Thyroid gland (tissue), 4 donors: ENCODE measurements around the gene ELOVL7. TPM values are rescaled to one million over a fixed set of nuclear protein-coding genes. Genes with fewer than 3 reads are reported as not detected.
A peak's percentile ranks its signal among the peaks of the same experiment; 100 is the strongest.

Source experiments
- DNase-seq, 2 donors: peaks; one replicate each; pipeline ENCODE4 v3.0.0-alpha.2; 2019
- H3K27ac ChIP-seq, 3 donors: fragments of 200-600 bp; sonication (generic); 1 replicate in 2 of 3; 2 replicates in 1 of 3; pipeline ENCODE4 v1.5.1; 2016 to 2019; ENCODE audit warnings: mild to moderate bottlenecking in 1 of 3, moderate library complexity in 1 of 3
- H3K27me3 ChIP-seq: fragments of 200-600 bp; sonication (generic); one replicate; pipeline ENCODE4 v1.5.1; 2019
- H3K36me3 ChIP-seq, 2 donors: fragments of 200-600 bp; sonication (generic); one replicate each; pipeline ENCODE4 v1.5.1; 2016 to 2019
- H3K4me1 ChIP-seq, 2 donors: fragments of 200-600 bp; sonication (generic); one replicate each; pipeline ENCODE4 v1.5.1; 2017 to 2019
- H3K4me3 ChIP-seq, 3 donors: fragments of 200-600 bp; sonication (generic); replicated peaks in 1 of 3; 1 replicate in 2 of 3; 2 replicates in 1 of 3; pipeline ENCODE4 v1.5.1; 2016; ENCODE audit warnings: mild to moderate bottlenecking in 1 of 3
- H3K9me3 ChIP-seq: fragments of 200-600 bp; sonication (generic); one replicate; pipeline ENCODE4 v1.5.1; 2017
- POLR2A ChIP-seq, 2 donors: fragments of 450-650 bp; IDR thresholded peaks; one replicate each; pipeline ENCODE4 v1.6.1; 2017; ENCODE audit warnings: antibody characterized with exemption in 2 of 2, mild to moderate bottlenecking in 2 of 2, moderate library complexity in 1 of 2
- WGBS, 2 donors: methylation state at CpG; one replicate each; pipeline ENCODE4 v1.1.5; 2017; 5-methylcytosine and 5-hydroxymethylcytosine counted together
- intact Hi-C: fragments of 100-400 bp; cut with DNase I; formaldehyde crosslinking; loops from one replicate; pipeline ENCODE4 v1.15.1; 2023
- total RNA-seq, 4 donors: library from RNA; depleted of rRNA; stranded (reverse); fragments of >200 nt; gene quantifications; one replicate each; pipeline ENCODE4 v1.2.3, GENCODE V29; 2016
- TF ChIP-seq, protein P1 (sequence below), 6 experiments: fragments of 200-600 bp in 3 of 6; fragments of 450-650 bp in 3 of 6; sonication (generic) in 3 of 6; IDR thresholded peaks; one replicate each; pipeline ENCODE4 v1.5.1; 2016 to 2019; ENCODE audit warnings: antibody characterized with exemption in 6 of 6, mild to moderate bottlenecking in 2 of 6, inconsistent platforms in 1 of 6, moderate library complexity in 1 of 6

Gene ELOVL7
- total RNA-seq, 4 donors from 2014 or later, result 15.2 to 52.2 (median 22.7) TPM

DNA sequence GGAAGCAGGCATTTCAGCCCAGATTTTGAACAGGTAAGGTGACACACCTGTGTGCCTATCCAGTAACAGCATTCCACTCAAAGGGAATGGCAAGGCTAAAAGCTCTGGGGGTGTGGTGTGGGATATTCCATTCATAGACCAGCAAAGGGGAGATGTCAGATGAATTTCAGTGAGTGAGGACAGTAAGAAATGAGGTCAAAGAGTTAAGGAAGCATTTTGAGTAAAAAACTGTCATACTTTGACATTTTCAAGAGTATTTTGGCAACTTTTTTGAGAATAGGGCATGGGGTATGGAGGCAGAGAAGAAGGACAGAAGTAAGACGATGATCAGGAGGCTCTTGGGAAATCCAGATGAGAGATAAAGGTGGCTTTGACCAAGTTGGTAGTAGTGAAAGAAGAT lies 2.2 kb upstream of the ELOVL7 start:
- Histone ChIP-seq H3K27me3 (no peaks in the 10 kb centered on the region), H3K4me3 (no peak overlapping the region), H3K36me3 (no peaks in the 10 kb centered on the region), H3K27ac (no peak overlapping the region), H3K9me3 (no peaks in the 10 kb centered on the region), H3K4me1 (peaks cover 4 to 6% of the 10 kb centered on the region in 2 donors)
- TF ChIP-seq, protein P1, sequence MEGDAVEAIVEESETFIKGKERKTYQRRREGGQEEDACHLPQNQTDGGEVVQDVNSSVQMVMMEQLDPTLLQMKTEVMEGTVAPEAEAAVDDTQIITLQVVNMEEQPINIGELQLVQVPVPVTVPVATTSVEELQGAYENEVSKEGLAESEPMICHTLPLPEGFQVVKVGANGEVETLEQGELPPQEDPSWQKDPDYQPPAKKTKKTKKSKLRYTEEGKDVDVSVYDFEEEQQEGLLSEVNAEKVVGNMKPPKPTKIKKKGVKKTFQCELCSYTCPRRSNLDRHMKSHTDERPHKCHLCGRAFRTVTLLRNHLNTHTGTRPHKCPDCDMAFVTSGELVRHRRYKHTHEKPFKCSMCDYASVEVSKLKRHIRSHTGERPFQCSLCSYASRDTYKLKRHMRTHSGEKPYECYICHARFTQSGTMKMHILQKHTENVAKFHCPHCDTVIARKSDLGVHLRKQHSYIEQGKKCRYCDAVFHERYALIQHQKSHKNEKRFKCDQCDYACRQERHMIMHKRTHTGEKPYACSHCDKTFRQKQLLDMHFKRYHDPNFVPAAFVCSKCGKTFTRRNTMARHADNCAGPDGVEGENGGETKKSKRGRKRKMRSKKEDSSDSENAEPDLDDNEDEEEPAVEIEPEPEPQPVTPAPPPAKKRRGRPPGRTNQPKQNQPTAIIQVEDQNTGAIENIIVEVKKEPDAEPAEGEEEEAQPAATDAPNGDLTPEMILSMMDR (IDR thresholded peaks at IDR 0.05), result no peak
- TF ChIP-seq POLR2A (IDR thresholded peaks at IDR 0.05), result no peak
- intact Hi-C loops, result no loop called here
- no peak for DNase-seq
- 92 to 95% methylated on average over 1 of the region's 1 CpG for WGBS, 2 donors

DNA sequence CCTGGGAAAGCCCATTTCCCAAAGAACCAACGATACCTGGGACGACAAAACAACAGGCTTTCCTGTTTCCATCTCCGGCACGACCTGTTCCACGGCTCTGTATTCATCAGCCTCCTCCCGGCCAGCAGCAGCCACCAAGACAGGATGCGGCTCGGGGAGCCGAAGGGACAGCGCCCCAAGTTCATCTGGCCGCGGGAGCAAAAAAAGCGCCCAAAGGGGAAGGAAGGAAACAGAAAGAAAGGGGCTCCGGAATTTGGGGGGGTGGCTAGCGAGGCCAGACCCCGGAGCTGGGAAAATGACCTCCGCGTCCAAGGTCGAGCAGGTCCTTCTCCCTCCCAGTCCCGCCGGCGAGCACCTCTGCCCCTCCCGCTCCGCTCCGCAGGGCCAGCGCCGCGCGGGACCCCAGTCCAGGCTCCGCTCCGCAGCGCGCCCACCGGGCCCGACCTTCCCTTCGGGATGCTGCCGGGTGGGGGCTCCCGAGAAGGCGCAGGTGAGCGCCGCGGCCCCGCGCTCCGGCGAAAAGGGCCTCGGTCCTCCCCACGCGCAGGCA lies 608 bp downstream of the ELOVL7 start:
- H3K27me3 ChIP-seq, result no peaks in the 10 kb centered on the region

DNA sequence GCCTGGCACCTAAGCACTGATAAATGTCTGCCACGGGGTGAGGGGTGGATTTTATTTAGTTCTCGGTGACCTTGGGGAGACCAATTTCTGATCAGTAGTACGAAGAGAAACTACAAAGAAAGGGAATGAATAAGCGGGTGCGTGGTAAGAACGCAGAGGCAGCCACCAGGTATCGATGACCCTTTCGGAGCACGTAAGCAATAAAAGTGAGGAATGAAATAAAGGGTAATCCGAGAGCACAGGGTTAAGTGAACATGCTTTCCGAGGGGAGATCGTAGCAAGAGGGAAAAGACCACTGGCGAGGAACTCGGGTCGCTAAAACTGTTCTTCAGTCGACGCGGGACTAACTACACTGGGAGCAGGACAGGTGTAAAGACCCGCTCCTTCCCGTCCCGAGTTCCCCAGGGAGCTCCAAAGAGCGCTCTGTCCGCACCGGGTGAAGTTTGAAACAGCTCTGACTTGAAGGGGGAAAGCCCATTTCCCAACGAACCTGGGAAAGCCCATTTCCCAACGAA lies 1.1 kb downstream of the ELOVL7 start:
- 9 to 18% methylated on average over 22 to 26 of the region's 26 CpGs for WGBS, 2 donors
- Histone ChIP-seq H3K27me3 (no peaks in the 10 kb centered on the region), H3K9me3 (no peaks in the 10 kb centered on the region), H3K36me3 (no peaks in the 10 kb centered on the region), H3K4me1 (peaks cover 4 to 6% of the 10 kb centered on the region in 2 donors), H3K27ac (peak overlapping the region in 1 of 3 donors; percentile 54), H3K4me3 (peak overlapping the region in 2 of 3 donors; percentile 73 to 77)
- TF ChIP-seq, protein P1 (IDR thresholded peaks at IDR 0.05), result no peak
- no peak for TF ChIP-seq POLR2A (IDR thresholded peaks at IDR 0.05)
- intact Hi-C loops, result no loop called here
- DNase-seq, result peak in 1 of 2 donors; percentile 35

More for the DNA sequence above, 608 bp downstream of the ELOVL7 start:
- no peaks in the 10 kb centered on the region for H3K36me3 ChIP-seq
- 1 to 2% methylated on average over 28 to 36 of the region's 49 CpGs for whole genome bisulfite sequencing, 2 donors
- peak overlapping the region in 2 of 3 donors; percentile 54 to 57 for H3K27ac ChIP-seq
- DNase-seq, result peak; percentile 39
- no peaks in the 10 kb centered on the region for H3K9me3 ChIP-seq
- intact Hi-C loops, result no loop called here
- H3K4me1 ChIP-seq, result peaks cover 4 to 6% of the 10 kb centered on the region in 2 donors
- TF ChIP-seq, protein P1 (IDR thresholded peaks at IDR 0.05), result no peak
- no peak for TF ChIP-seq POLR2A (IDR thresholded peaks at IDR 0.05)
- H3K4me3 ChIP-seq, result peak overlapping the region; percentile 65 to 77 (median 73)

DNA sequence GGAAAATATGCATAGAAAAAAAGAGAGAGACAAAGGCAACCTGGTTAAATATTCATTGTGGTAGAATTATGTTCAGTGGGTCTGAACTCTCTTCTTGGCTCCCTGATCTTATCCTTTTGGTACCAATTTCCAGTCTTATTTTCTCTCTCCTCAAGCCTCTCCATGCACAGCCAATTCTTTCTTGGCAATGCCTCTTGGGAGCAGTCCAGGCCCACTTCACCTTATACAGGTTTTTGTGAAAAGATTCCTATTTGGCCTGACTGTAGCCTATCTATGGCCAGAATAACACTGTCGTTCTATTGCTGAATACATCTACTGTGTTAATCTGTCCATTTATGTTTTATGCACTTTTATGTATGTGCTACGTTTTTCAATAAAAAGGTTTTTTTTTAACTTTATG lies 2.7 kb downstream of the ELOVL7 start:
- no peak for TF ChIP-seq POLR2A (IDR thresholded peaks at IDR 0.05)
- TF ChIP-seq, protein P1 (IDR thresholded peaks at IDR 0.05), result no peak
- H3K27ac ChIP-seq, result no peak overlapping the region

DNA sequence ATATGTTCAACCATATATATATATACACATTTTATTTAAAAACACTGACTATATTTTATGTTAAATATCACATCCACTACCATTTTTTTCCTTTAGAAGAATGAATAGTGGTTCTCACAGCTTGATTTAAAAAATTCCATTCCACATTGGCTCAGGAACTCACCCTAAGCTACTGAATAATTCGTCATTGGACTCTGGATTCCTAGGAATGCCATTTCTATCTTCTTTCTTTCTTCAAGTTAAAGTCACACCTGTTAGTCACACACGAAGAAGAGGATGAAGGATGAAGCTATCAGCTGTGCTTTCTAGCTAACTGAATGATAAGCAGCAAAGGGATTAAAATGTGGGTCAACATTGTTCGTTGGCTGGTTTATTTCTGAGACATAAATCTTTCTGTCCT lies 7.9 kb downstream of the ELOVL7 start:
- Histone ChIP-seq H3K4me3 (no peak overlapping the region), H3K36me3 (no peaks in the 10 kb centered on the region), H3K27me3 (no peaks in the 10 kb centered on the region), H3K9me3 (no peaks in the 10 kb centered on the region), H3K27ac (no peak overlapping the region), H3K4me1 (no peaks in the 10 kb centered on the region)
- DNase-seq, result no peak
- TF ChIP-seq, protein P1 (IDR thresholded peaks at IDR 0.05), result no peak
- no peak for TF ChIP-seq POLR2A (IDR thresholded peaks at IDR 0.05)
- intact Hi-C loops, result no loop called here
- 72 to 78% methylated on average over 3 of the region's 3 CpGs for WGBS, 2 donors

More for the DNA sequence above, 2.7 kb downstream of the ELOVL7 start:
- no peak overlapping the region for H3K4me3 ChIP-seq
- H3K4me1 ChIP-seq, result peaks cover 4 to 6% of the 10 kb centered on the region in 2 donors
- intact Hi-C loops, result no loop called here
- 46 to 49% methylated on average over 2 of the region's 2 CpGs for WGBS, 2 donors
- no peaks in the 10 kb centered on the region for H3K36me3 ChIP-seq
- peak; percentile 89 to 94 for DNase-seq
- no peaks in the 10 kb centered on the region for H3K27me3 ChIP-seq
- no peaks in the 10 kb centered on the region for H3K9me3 ChIP-seq
